Right forelimb (tissue), 1 donor: ENCODE measurements around the gene AKAP8.
A peak's percentile ranks its signal among the peaks of the same experiment; 100 is the strongest.
"Not testable (repeated sequence)": the region's sequence is repeated elsewhere in the genome, so short reads cannot be mapped to it uniquely, and the experiment has no call there.

Source experiments
- DNase-seq: peaks from one replicate; pipeline ENCODE4 v3.0.0-alpha.2; 2018

Gene AKAP8

DNA sequence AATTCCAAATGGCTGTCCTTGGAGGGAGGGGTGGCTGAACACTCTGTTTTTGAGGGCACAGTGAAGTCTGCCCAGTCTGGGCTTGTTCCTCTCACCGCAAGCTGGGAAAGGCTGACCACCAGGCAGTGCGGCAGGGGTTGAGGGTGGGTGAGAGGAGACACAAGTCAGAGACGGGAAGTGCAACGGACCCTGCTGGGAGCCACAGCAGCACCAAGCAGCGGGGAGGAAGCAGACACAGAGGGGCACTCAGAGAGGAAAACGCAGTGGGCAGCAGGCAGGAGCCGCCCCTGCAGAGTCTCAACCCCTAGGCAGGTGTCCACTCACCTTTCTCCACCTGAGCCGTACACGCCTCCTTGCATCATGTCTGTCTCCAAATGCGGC lies 23.6 kb upstream of the AKAP8 start:
- DNase-seq = no peak

DNA sequence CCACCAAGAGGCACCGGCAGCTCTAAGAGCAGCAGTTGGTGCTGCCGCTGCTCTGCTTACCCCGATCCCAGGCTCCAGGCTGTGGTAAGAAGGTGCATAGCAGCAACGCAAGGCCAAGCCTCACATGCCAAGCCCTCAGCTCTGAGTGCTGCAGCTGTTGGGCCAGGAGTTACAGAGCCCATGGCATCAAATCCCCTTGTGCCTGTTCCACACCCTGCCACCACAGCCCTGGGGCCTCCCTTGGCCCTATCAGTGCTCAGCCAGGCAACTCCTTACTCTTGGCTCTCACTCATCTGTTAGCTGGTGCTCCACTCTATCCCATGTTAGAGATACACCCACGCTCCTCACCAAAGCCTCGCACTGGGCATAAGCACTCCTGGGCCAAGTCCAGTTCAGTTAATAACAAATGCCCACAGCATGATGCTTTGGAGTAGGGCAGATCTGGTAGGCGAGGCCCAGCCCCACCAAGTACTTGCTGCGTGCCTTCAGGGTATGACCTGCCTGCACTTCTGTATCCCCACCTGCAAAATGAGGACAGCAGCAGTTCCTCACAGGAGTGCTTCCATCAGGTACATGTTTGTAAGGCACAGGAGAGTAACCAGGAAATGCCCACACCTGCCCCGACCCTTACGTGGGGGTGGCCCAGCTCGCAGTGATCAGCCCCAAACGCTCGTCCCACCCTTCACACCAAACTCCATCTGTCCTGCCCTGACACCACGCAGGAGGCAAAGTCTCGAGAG lies 23.0 kb upstream of the AKAP8 start:
- DNase-seq = no peak

DNA sequence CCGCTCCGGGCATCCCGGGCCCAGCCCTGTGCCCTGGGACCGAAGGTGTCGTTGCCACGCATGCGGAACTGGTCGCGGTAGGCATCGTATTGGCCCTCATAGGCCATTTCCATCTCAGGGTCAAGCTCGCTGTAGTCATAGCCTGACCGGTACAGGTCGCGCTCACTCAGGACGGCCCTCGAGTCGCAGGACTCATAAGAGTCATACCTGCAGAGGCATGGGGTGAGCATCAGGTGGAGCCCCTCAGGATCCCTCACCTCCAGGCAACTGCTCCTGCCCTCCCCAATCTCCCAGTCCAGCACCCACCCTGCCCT lies 21.8 kb upstream of the AKAP8 start:
- no peak for DNase-seq

DNA sequence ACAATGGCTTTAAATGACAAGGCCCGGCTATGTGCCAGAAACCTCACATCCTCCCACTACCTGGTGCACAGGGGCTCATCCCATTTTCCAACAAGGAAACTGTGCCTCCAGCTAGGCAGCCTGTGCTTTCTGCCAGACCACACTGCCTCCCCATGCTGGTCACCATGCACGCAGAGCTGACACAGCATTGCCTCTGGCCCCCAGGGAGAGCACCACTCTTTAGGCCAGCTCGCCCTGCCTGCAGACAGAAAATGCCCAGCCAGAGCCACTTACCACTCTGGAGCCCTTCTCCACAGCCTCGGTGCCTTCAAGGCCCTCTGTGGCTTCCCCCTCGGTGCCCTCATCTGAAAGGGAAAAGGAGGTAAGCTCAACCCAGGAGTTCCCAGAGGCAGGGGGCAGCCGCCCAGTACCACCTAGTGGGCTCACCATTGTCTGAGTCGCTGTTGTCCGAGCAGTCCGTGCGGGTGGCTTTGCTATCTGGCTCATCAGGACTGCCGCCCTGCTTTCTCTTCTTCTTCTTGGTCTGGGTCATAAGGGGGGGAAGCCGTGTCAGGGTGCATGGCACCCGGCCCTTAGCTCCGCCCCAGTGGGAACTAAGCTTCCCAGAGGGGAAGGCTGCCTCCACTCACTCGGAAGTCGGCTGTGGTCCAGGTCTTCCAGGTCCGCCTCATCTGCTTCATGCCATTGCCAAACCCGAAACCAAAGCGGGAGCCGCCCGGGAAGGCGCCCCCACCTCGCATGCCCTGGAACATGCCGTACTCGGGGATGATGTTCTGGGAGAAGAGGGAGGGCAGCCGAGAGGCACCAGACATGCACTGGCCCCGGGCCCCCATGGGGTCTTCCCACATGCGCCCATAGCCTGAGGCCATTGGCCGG lies 21.2 kb upstream of the AKAP8 start:
- no peak for DNase-seq

DNA sequence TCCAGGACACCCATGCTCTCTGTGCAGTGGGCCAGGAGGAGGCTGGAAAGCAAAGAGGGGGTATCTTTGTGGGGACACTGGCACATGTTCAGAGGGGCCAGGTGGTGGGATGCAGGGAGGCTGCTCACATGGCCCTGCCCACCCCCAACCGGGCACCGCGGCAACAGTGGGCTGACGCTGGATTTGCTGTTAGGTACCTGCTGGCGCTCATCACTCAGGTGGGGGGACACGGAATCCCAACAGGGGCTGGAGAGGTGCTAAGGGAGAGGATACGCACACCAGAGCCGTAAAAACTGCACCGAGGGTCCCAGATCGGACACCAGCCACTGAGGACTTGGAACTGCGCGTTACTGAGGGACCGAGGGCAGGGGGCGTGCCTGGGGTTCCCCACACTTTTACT lies 20.0 kb upstream of the AKAP8 start:
- DNase-seq = no peak

DNA sequence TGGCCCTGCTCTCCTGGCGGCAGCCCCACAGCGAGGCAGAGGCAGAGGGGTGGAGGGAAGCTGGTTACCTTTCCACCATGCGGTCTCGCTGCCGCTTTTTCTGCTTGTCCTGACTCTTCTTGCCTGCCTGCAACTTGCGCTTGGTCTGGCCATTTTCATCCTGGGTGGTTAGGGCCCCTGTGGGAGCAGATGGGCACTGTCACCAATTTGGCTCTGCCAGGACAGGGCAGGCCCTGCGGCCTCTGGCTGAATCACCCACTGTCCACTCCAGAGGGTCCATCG lies 19.6 kb upstream of the AKAP8 start:
- DNase-seq = no peak

DNA sequence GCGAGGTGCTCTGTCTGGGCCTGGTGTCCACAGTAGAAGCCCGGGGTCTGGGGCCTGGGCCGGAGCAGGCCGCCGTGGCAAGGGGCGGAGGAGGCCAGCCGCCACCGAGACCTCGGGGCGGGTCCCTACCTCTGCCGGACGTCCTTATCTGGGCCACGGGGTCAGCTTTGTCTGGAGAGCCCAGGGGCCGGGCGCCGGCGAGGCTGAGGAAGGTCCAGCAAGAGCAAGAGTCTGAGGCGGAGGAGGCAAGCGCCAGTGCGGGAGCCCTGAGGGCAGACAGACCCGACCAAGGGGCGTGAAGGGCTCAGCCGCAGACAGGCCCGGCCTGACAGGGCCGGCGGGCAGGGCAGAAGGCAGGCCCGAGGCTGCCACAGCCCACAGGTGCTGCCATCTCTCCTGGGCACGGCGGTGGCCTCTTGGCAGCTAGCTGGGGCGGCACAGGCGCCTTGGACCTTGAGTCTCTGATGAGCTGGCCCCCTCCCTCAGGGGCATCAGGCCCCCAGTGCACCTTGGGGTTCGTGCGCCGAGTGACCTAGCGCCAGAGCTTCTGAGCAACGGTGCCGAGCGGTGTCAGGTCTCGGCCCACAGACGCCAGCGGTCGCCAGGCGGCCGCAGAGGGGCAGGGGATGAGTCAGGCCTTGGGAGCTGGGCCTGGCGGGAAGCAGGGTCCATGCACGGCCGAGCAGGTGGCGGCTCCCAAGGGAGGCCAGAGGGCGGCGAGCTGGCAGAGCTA lies 19.1 kb upstream of the AKAP8 start:
- no peak for DNase-seq

DNA sequence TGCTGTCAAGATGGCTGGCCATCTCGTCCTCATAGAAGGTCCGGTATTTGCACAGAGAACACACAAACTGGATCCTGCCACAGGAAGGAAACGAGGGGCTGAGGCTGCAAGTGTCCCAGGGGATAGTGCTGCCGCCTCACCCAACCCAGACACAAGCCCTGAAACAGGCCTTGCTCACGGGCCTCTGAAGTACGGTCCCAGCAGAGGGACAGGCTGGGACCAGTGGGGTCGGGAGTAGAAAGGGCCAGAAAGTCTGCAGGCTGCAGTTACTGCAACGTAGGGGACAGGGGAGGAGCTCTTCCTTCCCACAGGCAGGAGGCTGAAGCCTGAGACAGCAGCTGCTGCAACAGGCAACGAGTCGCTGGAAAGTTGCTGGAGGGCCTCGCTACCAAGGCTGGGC lies 18.2 kb upstream of the AKAP8 start:
- no peak for DNase-seq

DNA sequence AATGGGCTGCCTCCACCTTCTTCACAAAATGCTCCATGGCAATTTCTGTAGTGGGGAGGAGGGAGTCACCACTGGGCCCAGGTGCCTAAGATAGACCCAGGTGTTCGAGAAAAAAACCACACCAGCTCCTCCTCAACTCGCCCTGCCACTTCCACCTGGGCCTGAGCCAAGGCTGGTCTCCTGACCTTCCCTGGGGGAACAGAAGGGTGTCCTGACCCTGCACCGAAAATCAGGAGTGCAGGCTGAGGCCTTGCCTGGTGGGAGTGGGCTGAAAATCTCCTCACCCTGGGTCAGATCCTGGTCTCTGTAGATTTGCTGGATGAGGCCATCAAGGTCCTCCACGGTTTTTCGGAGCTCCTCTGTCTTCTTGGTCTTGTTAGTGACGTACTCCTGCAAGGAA lies 17.6 kb upstream of the AKAP8 start:
- DNase-seq = no peak

DNA sequence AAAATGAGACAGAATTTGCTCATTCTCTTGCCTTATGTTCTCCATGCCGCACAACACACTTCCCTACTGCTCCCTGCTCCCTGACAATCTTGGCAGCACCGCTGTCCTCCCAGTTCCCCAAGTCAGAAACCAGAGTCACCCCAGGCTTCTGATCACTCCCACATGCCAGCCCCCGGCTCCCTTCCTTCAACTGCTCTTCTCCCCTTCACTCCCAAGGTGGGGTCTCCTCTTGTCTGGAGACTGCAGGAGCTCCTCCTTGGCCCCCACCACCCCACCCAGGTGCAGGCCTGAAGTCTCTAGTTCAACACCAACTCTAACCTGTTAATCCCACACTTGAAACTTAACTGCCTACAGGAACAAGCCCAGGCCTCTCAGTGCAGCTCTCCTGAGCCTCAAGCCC lies 16.8 kb upstream of the AKAP8 start:
- DNase-seq = no peak

DNA sequence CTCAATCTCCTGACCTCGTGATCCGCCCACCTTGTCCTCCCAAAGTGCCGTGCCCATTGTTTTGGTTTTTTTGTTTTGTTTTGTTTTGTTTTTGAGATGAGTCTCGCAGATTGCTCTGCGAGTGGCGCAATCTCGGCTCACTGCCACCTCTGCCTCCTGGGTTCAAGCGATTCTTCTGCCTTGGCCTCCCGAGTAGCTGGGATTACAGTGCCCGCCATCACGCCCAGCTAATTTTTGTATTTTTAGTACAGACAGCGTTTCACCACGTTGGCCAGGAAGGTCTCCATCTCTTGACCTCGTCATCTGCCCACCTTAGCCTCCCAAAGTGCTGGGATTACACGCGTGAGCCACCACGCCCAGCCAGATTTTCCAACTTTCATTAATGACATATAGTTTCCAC lies 15.7 kb upstream of the AKAP8 start:
- not testable (repeated sequence) for DNase-seq

DNA sequence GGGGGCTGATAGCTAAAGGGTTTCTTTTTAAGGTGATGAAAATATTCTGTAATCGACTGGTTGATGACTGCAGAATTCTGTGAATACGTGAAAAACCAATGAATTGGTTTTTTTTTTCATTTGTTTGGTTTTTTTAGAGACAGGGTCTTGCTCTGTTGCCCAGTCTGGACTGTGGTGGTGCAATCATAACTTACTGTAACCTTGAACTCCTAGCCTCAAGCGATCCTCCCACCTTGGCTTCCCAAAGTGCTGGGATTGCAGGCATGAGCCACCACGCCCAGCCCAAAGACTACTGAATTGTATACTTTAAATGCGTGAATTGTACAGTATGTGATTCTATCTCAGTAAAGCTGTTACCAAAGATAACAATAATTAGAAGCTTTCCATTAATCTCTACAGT lies 14.8 kb upstream of the AKAP8 start:
- no peak for DNase-seq

DNA sequence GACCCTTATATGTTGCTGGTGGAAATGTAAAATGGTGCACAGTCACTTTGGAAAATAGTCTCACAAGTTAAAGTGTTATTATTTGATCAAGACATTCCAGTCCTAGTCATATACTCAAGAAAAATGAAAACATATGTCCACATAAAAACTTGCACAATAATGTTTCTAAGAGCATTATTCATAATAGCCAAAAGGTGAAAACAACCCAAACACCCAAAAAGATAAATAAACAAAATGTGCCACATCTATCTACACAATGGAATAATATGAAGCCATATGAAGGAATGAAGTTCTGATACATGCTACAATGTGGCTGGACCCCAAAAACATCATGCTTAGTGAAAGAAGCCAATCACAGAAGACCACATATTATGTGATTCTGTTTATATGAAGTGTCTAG lies 14.4 kb upstream of the AKAP8 start:
- DNase-seq = no peak

DNA sequence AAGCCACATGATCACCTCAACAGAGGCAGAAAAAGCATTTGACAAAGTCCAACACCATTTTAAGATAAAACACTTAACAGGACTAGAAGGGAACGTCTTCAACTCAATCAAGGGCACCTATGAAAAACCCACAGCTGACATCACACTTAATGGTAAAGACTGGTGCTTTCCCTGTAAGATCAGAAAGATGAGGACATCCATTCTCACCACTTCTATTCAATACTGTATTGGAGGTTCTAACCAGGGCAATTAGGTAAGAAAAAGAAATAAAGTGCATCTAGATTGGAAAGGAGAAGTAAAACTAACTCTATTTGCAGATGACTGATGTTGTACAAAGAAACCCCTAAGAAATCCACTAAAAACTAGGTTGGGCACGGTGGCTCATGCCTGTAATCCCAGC lies 11.2 kb upstream of the AKAP8 start:
- no peak for DNase-seq

DNA sequence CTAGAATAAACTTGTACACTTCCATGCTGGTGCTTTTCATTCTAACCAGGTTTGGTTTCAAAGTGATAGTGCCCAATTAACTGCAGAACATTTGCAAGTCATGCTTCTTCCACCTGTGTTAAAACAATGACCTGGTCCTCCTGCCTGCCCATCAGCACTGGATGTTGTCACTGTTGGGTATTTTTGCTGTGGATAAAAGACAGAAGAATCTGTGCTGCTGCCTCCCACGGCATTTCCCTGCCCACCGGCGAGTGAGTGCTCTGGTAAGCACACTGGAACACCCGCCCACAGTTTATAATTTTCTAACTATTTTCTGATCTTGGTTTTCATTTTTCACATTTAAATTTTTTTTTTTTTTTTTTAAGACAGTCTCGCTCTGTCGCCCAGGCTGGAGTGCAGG lies 2.3 kb upstream of the AKAP8 start:
- DNase-seq = no peak

DNA sequence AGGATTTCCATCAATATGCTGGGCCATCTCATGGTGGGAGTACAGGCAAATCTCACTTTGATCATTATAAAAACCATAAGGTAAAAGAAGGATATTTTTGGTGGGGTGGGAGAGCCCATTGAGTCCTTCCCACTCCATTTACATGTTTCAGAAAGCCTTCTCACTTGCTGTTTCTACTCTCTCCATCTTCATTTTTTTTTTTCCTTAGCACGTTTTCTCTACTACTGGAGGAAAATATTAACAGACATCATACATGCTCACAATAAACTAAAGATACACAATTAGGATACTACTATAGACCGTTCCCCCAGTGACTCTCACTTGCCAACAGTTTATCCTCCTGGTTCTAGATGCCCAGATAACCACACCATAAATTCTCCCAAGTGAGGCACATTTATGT lies 1.8 kb upstream of the AKAP8 start:
- no peak for DNase-seq

DNA sequence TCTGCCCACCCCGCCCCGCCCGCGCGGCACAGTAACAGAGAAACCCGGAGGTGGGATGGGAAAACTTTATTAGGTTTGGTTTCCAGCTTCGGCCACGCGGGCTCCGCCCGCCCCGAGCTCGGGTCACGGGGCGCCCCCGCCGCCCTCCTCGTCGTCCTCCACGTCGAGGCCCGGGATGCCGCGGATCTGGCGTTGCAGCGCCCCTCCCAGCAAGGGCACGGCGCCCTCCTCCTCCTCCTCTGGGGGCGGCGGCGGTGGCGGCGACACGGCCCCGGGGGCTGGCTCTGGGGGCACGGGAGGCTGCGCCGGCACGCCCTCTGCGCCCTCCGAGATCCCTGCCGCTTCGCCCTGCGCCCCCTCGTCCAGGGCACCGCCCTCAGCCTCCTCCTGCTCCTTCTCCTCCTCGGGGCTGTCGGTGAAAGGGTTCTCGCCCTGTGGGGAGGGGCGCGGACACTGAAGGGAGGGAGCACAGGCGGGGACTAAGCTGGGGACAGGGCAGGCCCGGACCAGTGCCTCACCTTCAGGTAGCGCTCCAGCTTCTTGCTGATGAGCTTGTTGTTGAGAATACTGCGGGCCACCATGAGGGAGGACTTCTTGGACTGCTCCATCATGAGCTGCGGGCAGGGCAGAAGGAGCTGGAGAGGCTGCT lies 536 bp upstream of the AKAP8 start:
- no peak for DNase-seq

DNA sequence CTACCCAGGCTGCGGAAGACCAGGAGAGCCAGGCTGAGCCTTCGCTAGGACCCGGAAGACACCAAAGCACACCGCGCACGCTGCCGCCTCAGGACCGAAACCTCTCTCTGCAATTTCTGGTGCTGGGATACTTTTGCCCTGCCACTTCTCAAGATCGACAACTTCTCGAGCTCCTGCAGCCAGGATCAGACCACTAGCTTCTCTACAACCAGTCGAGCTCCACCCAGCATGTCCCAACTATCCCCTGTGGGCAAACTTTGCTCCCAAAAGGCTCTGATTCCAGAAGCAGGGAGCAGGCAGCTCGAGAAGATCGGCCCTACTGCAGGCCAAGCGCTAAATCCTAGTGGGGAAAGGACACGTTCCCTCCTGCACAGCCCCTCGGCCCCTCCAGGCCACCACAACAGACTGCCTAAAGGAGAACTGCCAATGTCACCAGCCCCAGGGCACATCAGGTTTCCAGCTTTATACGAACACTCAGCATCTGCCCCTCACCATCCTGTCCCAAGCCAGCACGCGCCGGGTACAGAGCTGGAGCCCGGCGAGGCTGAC lies 979 bp downstream of the AKAP8 start:
- peak; percentile 57 for DNase-seq

DNA sequence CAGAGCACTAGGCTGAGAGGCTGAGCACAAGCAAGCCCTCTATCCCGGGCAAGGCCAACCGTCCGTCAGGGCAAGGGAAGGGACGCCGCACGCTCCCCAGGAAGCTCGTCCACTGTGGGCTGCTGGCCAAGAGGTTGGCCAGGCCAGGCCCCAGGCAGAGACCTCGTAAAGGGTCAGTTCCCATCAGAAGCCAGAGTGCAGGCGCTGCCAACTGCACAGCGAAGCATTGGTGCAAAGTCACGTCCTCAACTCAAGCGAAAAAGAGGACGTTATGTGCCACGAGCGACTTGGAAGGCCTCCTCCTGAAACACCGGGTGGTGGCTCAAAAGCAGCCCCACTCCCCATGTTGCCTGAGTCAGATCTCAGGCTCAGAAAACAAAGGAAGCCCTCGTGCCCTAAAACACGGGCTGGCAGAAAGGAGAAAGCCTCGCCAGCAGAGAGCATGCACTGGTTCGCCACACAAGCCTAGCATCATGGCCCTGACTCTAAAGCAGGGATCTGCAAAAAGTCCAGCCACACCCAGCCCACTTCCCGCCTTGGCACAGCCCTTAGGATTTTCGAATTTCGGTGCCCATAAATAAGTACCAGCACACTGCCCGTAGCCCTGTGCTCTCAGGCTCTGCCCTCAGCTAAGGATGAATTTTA lies 4.7 kb downstream of the AKAP8 start:
- DNase-seq = no peak

DNA sequence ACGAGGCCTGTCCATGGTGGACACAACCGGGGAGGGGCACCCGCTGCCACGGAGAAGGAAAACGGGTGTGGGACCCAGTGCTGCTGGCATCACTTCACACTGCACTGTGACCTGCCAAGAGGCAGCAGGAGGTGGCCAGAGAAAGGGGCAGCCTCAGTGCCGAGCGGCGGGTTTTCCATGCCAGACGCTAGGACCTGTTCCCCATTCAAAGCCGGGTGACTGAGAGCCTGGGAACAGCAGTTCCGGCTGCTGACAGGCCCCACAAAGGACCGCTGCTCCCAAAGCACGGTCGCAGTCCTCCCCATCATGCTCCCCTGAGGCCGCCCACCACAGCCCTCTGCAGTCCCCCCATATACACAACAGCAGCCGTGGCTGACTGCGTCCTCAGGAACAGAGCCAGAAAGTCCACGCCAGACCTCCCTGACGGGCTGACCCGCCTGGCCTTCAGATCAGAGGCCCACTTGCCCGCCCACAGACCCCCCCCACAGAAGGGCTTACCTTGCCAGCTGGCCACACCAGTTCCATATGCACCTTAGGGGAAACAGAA lies 5.4 kb downstream of the AKAP8 start:
- no peak for DNase-seq

DNA sequence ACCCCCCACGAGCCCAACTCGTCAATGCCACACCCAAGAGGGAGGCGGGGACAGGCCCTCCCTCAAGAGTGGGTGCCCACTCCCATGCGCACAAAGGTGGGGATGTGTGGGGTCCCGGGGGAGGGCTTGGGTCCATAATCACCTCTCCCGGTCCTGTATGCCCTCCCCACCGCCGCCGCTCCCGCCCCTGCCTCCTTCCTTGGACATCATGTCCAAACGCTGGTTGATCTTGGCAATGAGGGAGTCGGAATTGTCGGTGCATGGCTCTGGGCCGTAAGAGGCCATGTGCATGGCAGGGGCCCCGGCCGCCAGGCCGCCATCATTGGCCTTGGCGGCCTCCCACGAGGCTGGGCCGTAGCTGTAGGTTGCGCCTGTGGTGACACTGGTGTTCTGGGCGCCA lies 5.9 kb downstream of the AKAP8 start:
- no peak for DNase-seq

DNA sequence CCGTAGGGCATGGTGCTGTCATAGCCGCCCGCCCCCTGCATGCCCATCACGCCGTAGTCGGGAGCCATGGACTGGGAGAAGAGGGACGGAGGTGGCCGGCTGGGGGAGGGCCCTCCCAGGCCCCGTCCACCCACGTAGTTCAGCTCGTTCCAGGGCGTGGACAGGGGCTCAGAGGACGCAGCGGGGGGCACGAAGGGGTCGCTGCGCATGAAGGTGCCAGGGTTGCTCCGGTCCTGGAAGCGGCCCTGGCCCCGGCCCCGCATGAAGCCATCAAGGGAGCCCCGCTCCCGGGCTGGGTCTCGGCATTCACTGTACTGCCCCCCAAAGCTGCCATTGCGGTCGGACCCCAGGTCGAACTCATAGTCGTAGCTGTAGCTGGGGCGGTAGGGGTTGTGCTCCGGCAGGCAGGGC lies 6.7 kb downstream of the AKAP8 start:
- no peak for DNase-seq

DNA sequence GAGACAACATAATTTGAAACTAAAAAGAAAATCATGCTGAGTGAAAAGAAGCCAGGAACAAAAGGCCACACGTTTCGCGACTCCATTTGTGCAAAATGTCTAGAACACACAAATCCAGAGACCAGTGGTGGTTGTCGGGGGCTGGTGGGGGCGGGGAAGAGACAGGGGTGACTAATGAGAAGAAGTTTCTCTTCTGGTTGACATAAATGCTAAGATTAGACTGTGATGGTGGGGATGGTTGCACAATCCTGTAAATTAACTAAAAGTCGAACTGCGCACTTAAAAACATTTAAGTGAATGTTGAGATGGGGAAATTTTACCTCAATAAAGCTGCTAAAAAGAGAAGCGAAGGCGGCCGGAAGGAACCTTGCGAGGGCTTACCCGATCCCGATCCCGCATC lies 7.1 kb downstream of the AKAP8 start:
- no peak for DNase-seq
